NCI-H128 (cell line): ENCODE results near the gene DPM3.
"Not testable (repeated sequence)": the region's sequence is repeated elsewhere in the genome, so short reads cannot be mapped to it uniquely, and the experiment has no call there.

Experiments used
- DNase-seq: peaks from one replicate; lab custom pipeline; 2025; ENCODE audit not compliant: unreplicated experiment; lab: John Stamatoyannopoulos, UW

Gene DPM3

GRCh38 chr1:155126556-155127104 lies 13.7 kb downstream of the DPM3 start:
- peak; percentile 36 for DNase-seq

- no peak for DNase-seq
Measured at GRCh38 chr1:155125946-155126555, 14.3 kb downstream of the DPM3 start.

- no peak for DNase-seq
Measured at GRCh38 chr1:155125511-155125945, 14.8 kb downstream of the DPM3 start.

GRCh38 chr1:155124503-155125463 lies 15.5 kb downstream of the DPM3 start:
- DNase-seq = no peak

- no peak for DNase-seq
Measured at GRCh38 chr1:155123801-155124200, 16.5 kb downstream of the DPM3 start.

GRCh38 chr1:155122308-155122707 lies 18.0 kb downstream of the DPM3 start:
- DNase-seq = no peak

- no peak for DNase-seq
Measured at GRCh38 chr1:155121249-155121648, 19.1 kb downstream of the DPM3 start.

- no peak for DNase-seq
Measured at GRCh38 chr1:155120253-155120652, 20.1 kb downstream of the DPM3 start.

- DNase-seq = not testable (repeated sequence)
Measured at GRCh38 chr1:155118090-155118489, 22.2 kb downstream of the DPM3 start.

GRCh38 chr1:155117610-155118009 lies 22.7 kb downstream of the DPM3 start:
- no peak for DNase-seq

- no peak for DNase-seq
Measured at GRCh38 chr1:155116113-155116764, 24.1 kb downstream of the DPM3 start.

GRCh38 chr1:155113450-155113980 lies 26.8 kb downstream of the DPM3 start:
- DNase-seq = no peak

GRCh38 chr1:155110826-155111225 lies 29.5 kb downstream of the DPM3 start:
- no peak for DNase-seq

GRCh38 chr1:155110381-155110780 lies 29.9 kb downstream of the DPM3 start:
- no peak for DNase-seq

- DNase-seq = no peak
Measured at GRCh38 chr1:155108296-155108695, 32.0 kb downstream of the DPM3 start.

GRCh38 chr1:155107309-155108264 lies 32.7 kb downstream of the DPM3 start:
- DNase-seq = no peak

GRCh38 chr1:155106862-155107261 lies 33.5 kb downstream of the DPM3 start:
- no peak for DNase-seq

- no peak for DNase-seq
Measured at GRCh38 chr1:155105604-155106011, 34.7 kb downstream of the DPM3 start.

GRCh38 chr1:155104605-155105534 lies 35.5 kb downstream of the DPM3 start:
- no peak for DNase-seq
